PC-9 (cell line): ENCODE data around the gene MTG1. TPM values are rescaled to one million over a fixed set of nuclear protein-coding genes. Genes with fewer than 3 reads are reported as not detected.
"Not testable (repeated sequence)": the region's sequence is repeated elsewhere in the genome, so short reads cannot be mapped to it uniquely, and the experiment has no call there.

Experiments used
- BruUV-seq: library from RNA; stranded (reverse); fragments of 400-500 nt; replicated peaks from 2 replicates; lab custom pipeline; 2021; lab: Mats Ljungman, UMichigan
- CTCF ChIA-PET: fragments of 300-600 bp; sonication (Branson Sonifier 250); formaldehyde crosslinking; loops from one replicate; lab custom pipeline; 2022; ENCODE audit warnings: antibody characterized with exemption; lab: Charles Lee
- POLR2A ChIA-PET: fragments of 300-600 bp; sonication (Branson Sonifier 250); formaldehyde crosslinking; loops from one replicate; lab custom pipeline; 2022; ENCODE audit warnings: antibody characterized with exemption; ENCODE audit not compliant: unreplicated experiment; lab: Charles Lee
- DNase-seq, 2 experiments: peaks; one replicate each; pipeline versions ENCODE4 v3.0.0 to v3.0.0-alpha.2; 2015 to 2022; ENCODE audit warnings: mixed read lengths in 1 of 2
- H2AFZ ChIP-seq: fragments of 200-600 bp; sonication (generic); 2 replicates; pipeline ENCODE4 v1.8.1; 2017; ENCODE audit warnings: antibody characterized with exemption
- H3F3A ChIP-seq: fragments of 200-600 bp; sonication (generic); 2 replicates; pipeline ENCODE4 v1.8.1; 2017; ENCODE audit warnings: antibody characterized with exemption, mild to moderate bottlenecking, low read depth; ENCODE audit not compliant: insufficient read depth
- H3K27ac ChIP-seq: fragments of 200-600 bp; sonication (generic); 2 replicates; pipeline ENCODE4 v1.6.1; 2016; ENCODE audit warnings: mixed run types
- H3K27me3 ChIP-seq: fragments of 200-600 bp; sonication (generic); 2 replicates; pipeline ENCODE4 v1.6.1; 2016; ENCODE audit warnings: low read depth, mixed run types; ENCODE audit not compliant: insufficient read depth
- H3K36me3 ChIP-seq: fragments of 200-600 bp; sonication (generic); 2 replicates; pipeline ENCODE4 v1.6.1; 2016; ENCODE audit warnings: low read depth, mixed run types
- H3K4me1 ChIP-seq: fragments of 200-600 bp; sonication (generic); replicated peaks from 2 replicates; pipeline ENCODE4 v1.6.1; 2016; ENCODE audit warnings: mixed run types; ENCODE audit not compliant: insufficient read depth
- H3K4me2 ChIP-seq: fragments of 200-600 bp; sonication (generic); 2 replicates; pipeline ENCODE4 v1.6.1; 2017; ENCODE audit warnings: mixed run types
- H3K4me3 ChIP-seq: fragments of 200-600 bp; sonication (generic); 2 replicates; pipeline ENCODE4 v1.6.1; 2016; ENCODE audit warnings: mixed run types
- H3K79me2 ChIP-seq: fragments of 200-600 bp; sonication (generic); 2 replicates; pipeline ENCODE4 v1.6.1; 2017; ENCODE audit warnings: low read depth, mixed run types
- H3K9me2 ChIP-seq: fragments of 200-600 bp; sonication (generic); 2 replicates; pipeline ENCODE4 v1.8.1; 2017; ENCODE audit warnings: mild to moderate bottlenecking; ENCODE audit not compliant: insufficient read depth
- H3K9me3 ChIP-seq: fragments of 200-600 bp; sonication (generic); 2 replicates; pipeline ENCODE4 v1.8.1; 2016; ENCODE audit warnings: low read depth; ENCODE audit not compliant: insufficient read depth
- H4K20me1 ChIP-seq: fragments of 200-600 bp; sonication (generic); 2 replicates; pipeline ENCODE4 v1.8.1; 2017; ENCODE audit not compliant: insufficient read depth
- CTCF ChIP-seq: fragments of 200-600 bp; sonication (generic); conservative IDR thresholded peaks from 2 replicates; pipeline ENCODE4 v1.6.1; 2017; ENCODE audit warnings: mixed run types, antibody characterized with exemption, mild to moderate bottlenecking, moderate library complexity
- EZH2 ChIP-seq: fragments of 200-600 bp; sonication (generic); IDR thresholded peaks from 2 replicates; pipeline ENCODE4 v1.8.0; 2017; ENCODE audit warnings: antibody characterized with exemption, low read depth
- intact Hi-C: fragments of 100-400 bp; cut with micrococcal nuclease; formaldehyde crosslinking; loops from one replicate; pipeline ENCODE4 v1.10.0; 2022; ENCODE audit not compliant: unreplicated experiment
- total RNA-seq: library from RNA; stranded (reverse); gene quantifications from 2 replicates; pipeline ENCODE4 v1.2.3, GENCODE V29; 2021

MTG1 gene
- total RNA-seq, 1 experiment from 2014 or later = 33.0 TPM

GRCh38 chr10:133383551-133383950, 10.4 kb upstream of the MTG1 start:
- POLR2A ChIA-PET = no interaction called here

GRCh38 chr10:133384071-133384470, 9.9 kb upstream of the MTG1 start:
- Histone ChIP-seq H3K9me2 (no peaks in the 10 kb centered on the region), H3K36me3 (no peaks in the 10 kb centered on the region), H3K27ac (no peak overlapping the region), H3K27me3 (no peaks in the 10 kb centered on the region), H4K20me1 (no peaks in the 10 kb centered on the region), H3K4me3 (no peak overlapping the region), H3F3A (0 out of 2 replicates have a peak, but pooled peaks cover 2% of the 10 kb centered on the region), H3K4me1 (no peaks in the 10 kb centered on the region), H3K79me2 (no peaks in the 10 kb centered on the region), H3K9me3 (no peaks in the 10 kb centered on the region), H2AFZ (no peak overlapping the region), H3K4me2 (no peak overlapping the region)
- TF ChIP-seq EZH2 = no peak
- DNase-seq = no peak
- intact Hi-C loops = no loop called here
- POLR2A ChIA-PET = no interaction called here
- no TSS peak for BruUV-seq
- CTCF ChIA-PET = no interaction called here

More at GRCh38 chr10:133383551-133383950, 10.4 kb upstream of the MTG1 start:
- H3K4me2 ChIP-seq = no peak overlapping the region
- H3K4me1 ChIP-seq = no peaks in the 10 kb centered on the region
- no peaks in the 10 kb centered on the region for H3K79me2 ChIP-seq
- H3K27me3 ChIP-seq = no peaks in the 10 kb centered on the region
- intact Hi-C loops = no loop called here
- H3K9me2 ChIP-seq = no peaks in the 10 kb centered on the region
- H3K9me3 ChIP-seq = no peaks in the 10 kb centered on the region
- no peak for DNase-seq
- TF ChIP-seq EZH2 (no peak), CTCF (no peak)
- H3K27ac ChIP-seq = no peak overlapping the region
- H4K20me1 ChIP-seq = no peaks in the 10 kb centered on the region
- H3F3A ChIP-seq = no peaks in the 10 kb centered on the region
- H2AFZ ChIP-seq = no peak overlapping the region
- CTCF ChIA-PET = no interaction called here
- BruUV-seq = no TSS peak
- H3K36me3 ChIP-seq = no peaks in the 10 kb centered on the region
- H3K4me3 ChIP-seq = no peak overlapping the region

- no peaks in the 10 kb centered on the region for H3K9me3 ChIP-seq
- no peaks in the 10 kb centered on the region for H3K4me1 ChIP-seq
- no peak for TF ChIP-seq CTCF
- TF ChIP-seq EZH2 = no peak
- H3K4me3 ChIP-seq = no peak overlapping the region
- BruUV-seq = no TSS peak
- no peaks in the 10 kb centered on the region for H3K79me2 ChIP-seq
- H4K20me1 ChIP-seq = no peaks in the 10 kb centered on the region
- no peak overlapping the region for H3K27ac ChIP-seq
- H2AFZ ChIP-seq = no peak overlapping the region
- DNase-seq = no peak
- H3K27me3 ChIP-seq = no peaks in the 10 kb centered on the region
- CTCF ChIA-PET = no interaction called here
- peaks cover 6% of the 10 kb centered on the region; the same call in 1 of the 2 replicates for H3F3A ChIP-seq
- no peaks in the 10 kb centered on the region for H3K9me2 ChIP-seq
- H3K36me3 ChIP-seq = no peaks in the 10 kb centered on the region
- intact Hi-C loops = no loop called here
- no peak overlapping the region for H3K4me2 ChIP-seq
- POLR2A ChIA-PET = no interaction called here
Measured at GRCh38 chr10:133385214-133385613, 8.7 kb upstream of the MTG1 start.

- H2AFZ ChIP-seq, intact Hi-C loops, H3K36me3 ChIP-seq, H3K9me2 ChIP-seq, H3K4me3 ChIP-seq, H3K9me3 ChIP-seq, H3K4me2 ChIP-seq, H3K27me3 ChIP-seq, DNase-seq, H4K20me1 ChIP-seq, POLR2A ChIA-PET, H3K4me1 ChIP-seq, BruUV-seq, H3F3A ChIP-seq, H3K79me2 ChIP-seq, H3K27ac ChIP-seq, CTCF ChIA-PET: not testable (repeated sequence)
Measured at GRCh38 chr10:133386951-133387350, 7.0 kb upstream of the MTG1 start.
